HepG2 (cell line): ENCODE measurements around the gene ACE. TPM values are rescaled to one million over a fixed set of nuclear protein-coding genes. Genes with fewer than 3 reads are reported as not detected.
A peak's percentile ranks its signal among the peaks of the same experiment; 100 is the strongest.

Experiments
- BCL6 ChIP-seq: IDR thresholded peaks from 2 replicates; pipeline ENCODE4 v1.6.1; 2016; ENCODE audit warnings: missing genetic modification reagents, missing compliant biosample characterization
- CEBPG ChIP-seq: IDR thresholded peaks from 2 replicates; pipeline ENCODE4 v1.6.1; 2016
- HCFC1 ChIP-seq: fragments of 150-350 bp; IDR thresholded peaks from 2 replicates; pipeline ENCODE4 v1.6.1; 2014; ENCODE audit warnings: low read depth, low read length
- KAT8 ChIP-seq: IDR thresholded peaks from 2 replicates; pipeline ENCODE4 v1.6.1; 2016; ENCODE audit warnings: missing genetic modification reagents, missing compliant biosample characterization
- NFRKB ChIP-seq: fragments of 450-650 bp; IDR thresholded peaks from 2 replicates; pipeline ENCODE4 v1.6.1; 2017
- RBFOX2 ChIP-seq: fragments of 200-400 bp; formaldehyde crosslinking; IDR thresholded peaks from 2 replicates; pipeline ENCODE4 v1.6.1; 2017; ENCODE audit warnings: low read depth, mild to moderate bottlenecking, low read length
- RFX5 ChIP-seq: IDR thresholded peaks from 2 replicates; pipeline ENCODE4 v1.6.1; 2011; ENCODE audit warnings: low read depth, low read length, improper control_type of control experiment
- TARDBP ChIP-seq: sonication (generic); formaldehyde crosslinking; IDR thresholded peaks from 2 replicates; pipeline ENCODE4 v1.8.0; 2022; ENCODE audit warnings: mild to moderate bottlenecking, missing genetic modification reagents
- TBX2 ChIP-seq: sonication (generic); formaldehyde crosslinking; IDR thresholded peaks from 2 replicates; pipeline ENCODE4 v1.5.0; 2020; ENCODE audit warnings: missing genetic modification reagents, mild to moderate bottlenecking, borderline replicate concordance
- THYN1 ChIP-seq: sonication (generic); formaldehyde crosslinking; IDR thresholded peaks from 2 replicates; pipeline ENCODE4 v1.8.1; 2023; ENCODE audit warnings: low read depth, mild to moderate bottlenecking, moderate library complexity, missing genetic modification reagents, borderline replicate concordance
- TMF1 ChIP-seq: sonication (generic); formaldehyde crosslinking; IDR thresholded peaks from 2 replicates; pipeline ENCODE4 v1.8.1; 2022; ENCODE audit warnings: low read depth, missing genetic modification reagents
- ZBTB39 ChIP-seq: sonication (generic); formaldehyde crosslinking; IDR thresholded peaks from 2 replicates; pipeline ENCODE4 v1.5.0; 2020; ENCODE audit warnings: missing genetic modification reagents
- ZNF335 ChIP-seq: sonication (generic); formaldehyde crosslinking; IDR thresholded peaks from 2 replicates; pipeline ENCODE4 v1.4.0; 2020; ENCODE audit warnings: missing genetic modification reagents
- ZNF484 ChIP-seq: sonication (generic); formaldehyde crosslinking; IDR thresholded peaks from 2 replicates; pipeline ENCODE4 v1.5.1; 2020; ENCODE audit warnings: mild to moderate bottlenecking, low read depth, missing genetic modification reagents, borderline replicate concordance
- ZNF563 ChIP-seq: sonication (generic); formaldehyde crosslinking; IDR thresholded peaks from 2 replicates; pipeline ENCODE4 v1.8.0; 2022; ENCODE audit warnings: mild to moderate bottlenecking, moderate library complexity, missing genetic modification reagents
- ZNF616 ChIP-seq: sonication (generic); formaldehyde crosslinking; IDR thresholded peaks from 2 replicates; pipeline ENCODE4 v1.5.0; 2020; ENCODE audit warnings: low read depth, mild to moderate bottlenecking, missing genetic modification reagents
- ZNF773 ChIP-seq: sonication (generic); formaldehyde crosslinking; IDR thresholded peaks from 2 replicates; pipeline ENCODE4 v1.4.0; 2020; ENCODE audit warnings: missing genetic modification reagents, borderline replicate concordance
- ZSCAN29 ChIP-seq: sonication (generic); formaldehyde crosslinking; conservative IDR thresholded peaks from 2 replicates; pipeline ENCODE4 v1.4.0; 2020; ENCODE audit warnings: mild to moderate bottlenecking, missing genetic modification reagents
- polyA plus RNA-seq, 8 experiments: library from polyadenylated mRNA; depleted of rRNA in 3 of 8; stranded (reverse) in 7 of 8; unstranded in 1 of 8; fragments of >200 nt; fragmentation: Illumina TruSeq in 4 of 8; extraction: Trizol in 4 of 8; gene quantifications; 2 replicates each; pipeline versions ENCODE4 v1.2.1 to v1.2.3, GENCODE V29; 2011 to 2016; ENCODE audit warnings: low read depth in 4 of 8, missing spikeins in 1 of 8, mixed read lengths in 1 of 8; ENCODE audit not compliant: insufficient read depth in 1 of 8
- total RNA-seq, 5 experiments: library from RNA; depleted of rRNA; stranded (reverse); fragments of >200 nt; fragmentation: Illumina TruSeq; extraction: Trizol; gene quantifications; 2 replicates each; pipeline ENCODE4 v1.2.3, GENCODE V29; 2016; ENCODE audit warnings: low read depth in 1 of 5
- TF ChIP-seq, protein P1 (sequence below): sonication (generic); formaldehyde crosslinking; IDR thresholded peaks from 2 replicates; pipeline ENCODE4 v1.4.0; 2020; ENCODE audit warnings: missing genetic modification reagents
- TF ChIP-seq, protein P2 (sequence below): sonication (generic); formaldehyde crosslinking; IDR thresholded peaks from 2 replicates; pipeline ENCODE4 v1.5.1; 2020; ENCODE audit warnings: missing genetic modification reagents, mild to moderate bottlenecking, borderline replicate concordance

ACE gene
- total and polyA plus RNA-seq, 2 of the 13 experiments (the other 11 are each of a cell fraction or from before 2014, with no cell fraction given): 0.08 to 0.13 TPM

- TF ChIP-seq, protein P1, sequence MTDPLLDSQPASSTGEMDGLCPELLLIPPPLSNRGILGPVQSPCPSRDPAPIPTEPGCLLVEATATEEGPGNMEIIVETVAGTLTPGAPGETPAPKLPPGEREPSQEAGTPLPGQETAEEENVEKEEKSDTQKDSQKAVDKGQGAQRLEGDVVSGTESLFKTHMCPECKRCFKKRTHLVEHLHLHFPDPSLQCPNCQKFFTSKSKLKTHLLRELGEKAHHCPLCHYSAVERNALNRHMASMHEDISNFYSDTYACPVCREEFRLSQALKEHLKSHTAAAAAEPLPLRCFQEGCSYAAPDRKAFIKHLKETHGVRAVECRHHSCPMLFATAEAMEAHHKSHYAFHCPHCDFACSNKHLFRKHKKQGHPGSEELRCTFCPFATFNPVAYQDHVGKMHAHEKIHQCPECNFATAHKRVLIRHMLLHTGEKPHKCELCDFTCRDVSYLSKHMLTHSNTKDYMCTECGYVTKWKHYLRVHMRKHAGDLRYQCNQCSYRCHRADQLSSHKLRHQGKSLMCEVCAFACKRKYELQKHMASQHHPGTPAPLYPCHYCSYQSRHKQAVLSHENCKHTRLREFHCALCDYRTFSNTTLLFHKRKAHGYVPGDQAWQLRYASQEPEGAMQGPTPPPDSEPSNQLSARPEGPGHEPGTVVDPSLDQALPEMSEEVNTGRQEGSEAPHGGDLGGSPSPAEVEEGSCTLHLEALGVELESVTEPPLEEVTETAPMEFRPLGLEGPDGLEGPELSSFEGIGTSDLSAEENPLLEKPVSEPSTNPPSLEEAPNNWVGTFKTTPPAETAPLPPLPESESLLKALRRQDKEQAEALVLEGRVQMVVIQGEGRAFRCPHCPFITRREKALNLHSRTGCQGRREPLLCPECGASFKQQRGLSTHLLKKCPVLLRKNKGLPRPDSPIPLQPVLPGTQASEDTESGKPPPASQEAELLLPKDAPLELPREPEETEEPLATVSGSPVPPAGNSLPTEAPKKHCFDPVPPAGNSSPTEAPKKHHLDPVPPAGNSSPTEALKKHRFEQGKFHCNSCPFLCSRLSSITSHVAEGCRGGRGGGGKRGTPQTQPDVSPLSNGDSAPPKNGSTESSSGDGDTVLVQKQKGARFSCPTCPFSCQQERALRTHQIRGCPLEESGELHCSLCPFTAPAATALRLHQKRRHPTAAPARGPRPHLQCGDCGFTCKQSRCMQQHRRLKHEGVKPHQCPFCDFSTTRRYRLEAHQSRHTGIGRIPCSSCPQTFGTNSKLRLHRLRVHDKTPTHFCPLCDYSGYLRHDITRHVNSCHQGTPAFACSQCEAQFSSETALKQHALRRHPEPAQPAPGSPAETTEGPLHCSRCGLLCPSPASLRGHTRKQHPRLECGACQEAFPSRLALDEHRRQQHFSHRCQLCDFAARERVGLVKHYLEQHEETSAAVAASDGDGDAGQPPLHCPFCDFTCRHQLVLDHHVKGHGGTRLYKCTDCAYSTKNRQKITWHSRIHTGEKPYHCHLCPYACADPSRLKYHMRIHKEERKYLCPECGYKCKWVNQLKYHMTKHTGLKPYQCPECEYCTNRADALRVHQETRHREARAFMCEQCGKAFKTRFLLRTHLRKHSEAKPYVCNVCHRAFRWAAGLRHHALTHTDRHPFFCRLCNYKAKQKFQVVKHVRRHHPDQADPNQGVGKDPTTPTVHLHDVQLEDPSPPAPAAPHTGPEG (CRISPR knock-in tag): no peak
- 0 out of 2 replicates have a peak, but pooled peaks have one; percentile 9 for TF ChIP-seq CEBPG (CRISPR knock-in tag)
- no peak for TF ChIP-seq ZNF773 (CRISPR knock-in tag)
- no peak for TF ChIP-seq ZNF563 (CRISPR knock-in tag)
- TF ChIP-seq ZNF616: no peak
- peak; percentile 54; the same call in 1 of the 2 replicates for TF ChIP-seq ZSCAN29 (CRISPR knock-in tag)
- TF ChIP-seq HCFC1: no peak
- no peak for TF ChIP-seq RBFOX2
- 0 out of 2 replicates have a peak, but pooled peaks have one; percentile 38 for TF ChIP-seq ZNF335 (CRISPR knock-in tag)
- no peak for TF ChIP-seq ZBTB39 (CRISPR knock-in tag)
- no peak for TF ChIP-seq ZNF484 (CRISPR knock-in tag)
- peak; percentile 41; the same call in 1 of the 2 replicates for TF ChIP-seq BCL6
- peak; percentile 55; the same call in 1 of the 2 replicates for TF ChIP-seq TBX2 (CRISPR knock-in tag)
- no peak for TF ChIP-seq RFX5
- no peak for TF ChIP-seq KAT8 (CRISPR knock-in tag)
- peak; percentile 75 for TF ChIP-seq TARDBP (CRISPR knock-in tag)
- no peak for TF ChIP-seq THYN1 (CRISPR knock-in tag)
- TF ChIP-seq, protein P2, sequence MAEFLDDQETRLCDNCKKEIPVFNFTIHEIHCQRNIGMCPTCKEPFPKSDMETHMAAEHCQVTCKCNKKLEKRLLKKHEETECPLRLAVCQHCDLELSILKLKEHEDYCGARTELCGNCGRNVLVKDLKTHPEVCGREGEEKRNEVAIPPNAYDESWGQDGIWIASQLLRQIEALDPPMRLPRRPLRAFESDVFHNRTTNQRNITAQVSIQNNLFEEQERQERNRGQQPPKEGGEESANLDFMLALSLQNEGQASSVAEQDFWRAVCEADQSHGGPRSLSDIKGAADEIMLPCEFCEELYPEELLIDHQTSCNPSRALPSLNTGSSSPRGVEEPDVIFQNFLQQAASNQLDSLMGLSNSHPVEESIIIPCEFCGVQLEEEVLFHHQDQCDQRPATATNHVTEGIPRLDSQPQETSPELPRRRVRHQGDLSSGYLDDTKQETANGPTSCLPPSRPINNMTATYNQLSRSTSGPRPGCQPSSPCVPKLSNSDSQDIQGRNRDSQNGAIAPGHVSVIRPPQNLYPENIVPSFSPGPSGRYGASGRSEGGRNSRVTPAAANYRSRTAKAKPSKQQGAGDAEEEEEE: no peak
- TF ChIP-seq NFRKB: no peak
- 0 out of 2 replicates have a peak, but pooled peaks have one; percentile 30 for TF ChIP-seq TMF1 (CRISPR knock-in tag)
Observed at GRCh38 chr17:63431939-63432804, 44.7 kb upstream of the ACE start (continued).
